NCI-H1417 (cell line): ENCODE data around the gene NPR3.

ENCODE experiments used
- DNase-seq, 3 experiments: peaks; one replicate each; lab custom pipeline; 2025; lab: John Stamatoyannopoulos, UW

NPR3 gene

GRCh38 chr5:32808783-32809182 is 97.7 kb downstream of the NPR3 start:
- DNase-seq, result no peak

GRCh38 chr5:32810804-32811203 is 99.7 kb downstream of the NPR3 start:
- no peak for DNase-seq

GRCh38 chr5:32812399-32812798 is 101.3 kb downstream of the NPR3 start:
- DNase-seq, result no peak

GRCh38 chr5:32814141-32814540 is 103.0 kb downstream of the NPR3 start:
- no peak for DNase-seq

GRCh38 chr5:32814620-32815019 is 103.5 kb downstream of the NPR3 start:
- DNase-seq, result no peak

- no peak for DNase-seq
Observed at GRCh38 chr5:32827981-32828380, 116.9 kb downstream of the NPR3 start.

- DNase-seq, result no peak
Observed at GRCh38 chr5:32828492-32828891, 117.4 kb downstream of the NPR3 start.

GRCh38 chr5:32831624-32832023 is 120.5 kb downstream of the NPR3 start:
- DNase-seq, result no peak

- no peak for DNase-seq
Observed at GRCh38 chr5:32833127-32833526, 122.0 kb downstream of the NPR3 start.

GRCh38 chr5:32833663-32834062 is 122.5 kb downstream of the NPR3 start:
- DNase-seq, result no peak

- DNase-seq, result no peak
Observed at GRCh38 chr5:32834251-32834650, 123.1 kb downstream of the NPR3 start.

- DNase-seq, result no peak
Observed at GRCh38 chr5:32836176-32836575, 125.1 kb downstream of the NPR3 start.

- no peak for DNase-seq
Observed at GRCh38 chr5:32837211-32837610, 126.1 kb downstream of the NPR3 start.

- no peak for DNase-seq
Observed at GRCh38 chr5:32839106-32839505, 128.0 kb downstream of the NPR3 start.

- DNase-seq, result no peak
Observed at GRCh38 chr5:32840606-32841005, 129.5 kb downstream of the NPR3 start.
